Naive thymus-derived CD8-positive, alpha-beta T cell (primary cell): Measurements from ENCODE around the gene IFNGR1. TPM values are rescaled to one million over a fixed set of nuclear protein-coding genes. Genes with fewer than 3 reads are reported as not detected.
A peak's percentile ranks its signal among the peaks of the same experiment; 100 is the strongest.

Experiments used
- ATAC-seq, 2 donors: fragments of 150-1000 bp; cut with Tn5 transposase in 1 of 2; sonication (Bioruptor Pico), chemical (Tn5 transposase) in 1 of 2; 1 replicate in 1 of 2; 2 replicates in 1 of 2; pipeline ENCODE4 v1.10.0; 2021; ENCODE audit warnings: mild to moderate bottlenecking in 2 of 2, moderate library complexity in 2 of 2
- POLR2A ChIA-PET: fragments of 350-600 bp; sonication (Branson Sonifier 250); formaldehyde crosslinking; loops from one replicate; lab custom pipeline; 2021; ENCODE audit warnings: antibody characterized with exemption; lab: Charles Lee
- DNase-seq, 10 donors: peaks; one replicate each; pipeline versions ENCODE4 v3.0.0 to v3.0.0-alpha.2; 2020 to 2022
- H3K27ac Mint-ChIP-seq, 10 donors: one replicate each; pipeline ENCODE4 v1.8.0; 2020 to 2022; ENCODE audit warnings: mild to moderate bottlenecking in 10 of 10, mixed read lengths in 10 of 10, moderate library complexity in 4 of 10, inconsistent platforms in 1 of 10
- H3K27me3 Mint-ChIP-seq, 5 donors: one replicate each; pipeline ENCODE4 v1.8.0; 2021 to 2022; ENCODE audit warnings: mixed read lengths in 5 of 5
- H3K36me3 Mint-ChIP-seq, 3 donors: one replicate each; pipeline ENCODE4 v1.8.0; 2020 to 2022; ENCODE audit warnings: mixed read lengths in 3 of 3, mild to moderate bottlenecking in 2 of 3, inconsistent platforms in 1 of 3
- H3K4me1 Mint-ChIP-seq, 4 donors: one replicate each; pipeline ENCODE4 v1.8.0; 2021 to 2022; ENCODE audit warnings: mixed read lengths in 4 of 4
- H3K4me3 Mint-ChIP-seq, 10 donors: one replicate each; pipeline ENCODE4 v1.8.0; 2020 to 2022; ENCODE audit warnings: mild to moderate bottlenecking in 10 of 10, mixed read lengths in 10 of 10, moderate library complexity in 6 of 10, inconsistent platforms in 1 of 10
- H3K9me3 Mint-ChIP-seq, 9 donors: one replicate each; pipeline ENCODE4 v1.8.0; 2020 to 2022; ENCODE audit warnings: mixed read lengths in 9 of 9, mild to moderate bottlenecking in 3 of 9, inconsistent platforms in 1 of 9, moderate library complexity in 1 of 9
- polyA plus RNA-seq, 3 donors: library from polyadenylated mRNA; unstranded; fragments of 300-500 nt; fragmentation: Illumina TruSeq; gene quantifications; one replicate each; pipeline ENCODE4 v1.2.3, GENCODE V29; 2021
- total RNA-seq, 8 experiments: library from RNA in 2 of 8; stranded (reverse) in 2 of 8; gene quantifications; one replicate each; pipeline ENCODE4 v1.2.3 and lab custom pipeline; 2021 to 2026

Gene IFNGR1
- total and polyA plus RNA-seq, 5 experiments from 2014 or later: 19.4 to 36.6 (median 28.4) TPM

DNA sequence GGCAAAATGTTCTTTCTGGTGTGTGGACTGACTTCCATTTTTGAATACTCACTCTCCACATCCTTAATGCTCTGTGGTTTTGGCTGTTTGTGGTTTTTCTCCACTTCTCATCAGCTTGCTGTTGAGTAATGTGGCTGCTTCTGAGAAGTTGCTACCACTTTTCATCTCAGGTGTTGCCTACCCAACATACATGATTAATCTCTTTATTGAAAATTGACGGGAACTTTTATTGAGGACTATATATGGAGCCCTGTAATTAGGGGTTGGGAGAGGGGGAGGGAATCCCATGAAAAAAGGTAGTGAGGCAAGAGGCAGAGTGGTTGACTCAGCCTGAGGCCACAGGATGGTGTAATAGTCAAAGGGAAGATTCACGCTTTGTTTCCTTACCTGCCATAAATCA is 63.4 kb downstream of the IFNGR1 start:
- H3K27me3 Mint-ChIP-seq: peaks cover 6 to 44% (median 11%) of the 10 kb centered on the region in 5 donors
- peak overlapping the region in 4 of 10 donors; percentile 16 to 55 (median 32) for H3K27ac Mint-ChIP-seq
- POLR2A ChIA-PET: no interaction called here
- H3K9me3 Mint-ChIP-seq: peaks cover 0 to 10% (median 0%) of the 10 kb centered on the region in 9 donors
- peaks cover 0 to 2% (median 0%) of the 10 kb centered on the region in 3 donors for H3K36me3 Mint-ChIP-seq
- peak; percentile 44 to 83 for ATAC-seq
- peak in 5 of 10 donors; percentile 9 to 56 (median 40) for DNase-seq
- H3K4me1 Mint-ChIP-seq: peaks cover 11 to 16% (median 14%) of the 10 kb centered on the region in 4 donors
- peak overlapping the region in 8 of 10 donors; percentile 1 to 55 (median 8) for H3K4me3 Mint-ChIP-seq

DNA sequence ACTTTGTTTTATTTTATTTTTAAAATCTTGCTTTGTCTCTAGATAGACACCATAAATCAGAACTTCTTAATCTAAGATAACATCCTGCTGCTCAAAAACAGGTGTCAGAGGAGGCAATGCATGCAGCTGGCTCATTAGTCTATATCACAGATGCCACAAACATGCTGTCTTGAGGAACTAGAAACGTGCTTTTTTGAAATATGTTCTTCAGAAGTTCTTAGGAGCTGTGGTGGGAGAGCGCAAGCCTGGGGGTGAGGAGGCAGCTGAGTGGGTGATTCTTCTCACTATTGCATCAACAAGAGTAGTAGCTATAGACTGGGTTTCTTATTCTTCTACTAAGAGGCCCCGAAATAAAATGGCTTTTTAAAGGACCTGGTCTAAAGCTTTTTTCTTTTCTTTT is 69.1 kb downstream of the IFNGR1 start:
- POLR2A ChIA-PET: interaction anchor here (0.6 to 0.7 kb wide), 2 partner anchors 862 to 1530 kb away, joined by 4 to 5 read pairs; no protein-coding TSS in a partner anchor
- Mint-ChIP-seq H3K9me3 (peaks cover 0 to 10% (median 0%) of the 10 kb centered on the region in 9 donors), H3K4me1 (peaks cover 0 to 8% (median 0%) of the 10 kb centered on the region in 4 donors), H3K27me3 (peaks cover 0 to 3% (median 0%) of the 10 kb centered on the region in 5 donors), H3K27ac (no peak overlapping the region), H3K36me3 (peaks cover 0 to 2% (median 0%) of the 10 kb centered on the region in 3 donors), H3K4me3 (no peak overlapping the region)
- DNase-seq: peak in 2 of 10 donors; percentile 13 to 22
- peak in 1 of 2 donors; percentile 27 for ATAC-seq

DNA sequence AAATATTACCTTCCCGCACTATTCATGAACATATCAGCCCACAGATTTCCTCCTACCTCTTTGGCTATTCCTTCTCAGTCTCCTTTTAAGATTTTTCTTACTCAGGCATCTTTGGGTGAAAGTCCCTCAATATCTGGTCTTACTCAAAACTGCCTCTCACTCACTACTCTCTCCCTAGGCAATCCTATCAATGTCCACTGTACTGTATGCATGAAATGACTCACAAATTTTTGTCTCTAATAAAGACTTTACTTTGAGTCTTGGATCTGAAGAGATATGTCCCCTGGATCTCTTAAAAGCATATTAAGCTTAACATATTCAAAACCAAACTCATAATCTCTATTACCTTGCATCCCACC is 70.2 kb downstream of the IFNGR1 start:
- H3K27me3 Mint-ChIP-seq: peaks cover 0 to 5% (median 0%) of the 10 kb centered on the region in 5 donors
- H3K27ac Mint-ChIP-seq: no peak overlapping the region
- ATAC-seq (no peak), DNase-seq (no peak)
- POLR2A ChIA-PET: no interaction called here
- H3K9me3 Mint-ChIP-seq: peaks cover 0 to 10% (median 0%) of the 10 kb centered on the region in 9 donors
- peaks cover 0 to 2% (median 0%) of the 10 kb centered on the region in 3 donors for H3K36me3 Mint-ChIP-seq
- peaks cover 0 to 8% (median 0%) of the 10 kb centered on the region in 4 donors for H3K4me1 Mint-ChIP-seq
- H3K4me3 Mint-ChIP-seq: no peak overlapping the region

DNA sequence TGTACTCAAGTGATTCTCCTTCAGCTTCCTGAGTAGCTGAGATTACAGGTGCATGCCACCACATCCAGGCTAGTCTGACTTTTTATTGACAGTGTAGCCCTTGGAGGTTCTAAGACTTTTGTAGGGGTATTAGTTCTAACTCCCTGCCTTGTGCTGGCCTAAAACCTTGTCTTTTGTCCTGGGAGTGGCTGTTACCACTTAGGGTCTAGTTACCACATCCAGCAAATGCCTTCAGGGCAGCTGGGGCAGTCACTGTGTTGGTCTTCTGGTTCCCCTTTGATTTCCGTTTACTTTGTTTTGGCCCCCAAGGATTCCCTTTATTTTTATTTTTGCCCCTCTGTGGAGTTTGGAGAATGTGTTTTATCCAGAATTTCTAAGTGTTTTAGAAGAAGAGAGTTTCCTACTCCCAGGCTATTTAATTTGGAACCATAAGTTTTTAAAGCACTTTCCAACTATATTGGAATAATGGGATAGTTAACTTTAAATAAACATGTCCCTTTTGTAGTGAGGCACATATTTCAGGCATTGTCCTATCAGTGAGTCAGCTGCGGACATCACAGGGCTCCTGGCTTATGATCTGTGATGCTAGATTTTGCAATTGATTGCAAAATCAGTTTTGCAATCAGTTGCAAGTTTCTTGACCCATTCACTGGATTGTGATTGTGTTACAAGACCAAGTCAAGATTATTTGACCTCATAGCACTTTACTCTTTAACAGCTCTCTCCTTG is 70.7 kb downstream of the IFNGR1 start:
- POLR2A ChIA-PET: no interaction called here

More for the DNA sequence above, 70.7 kb downstream of the IFNGR1 start:
- Mint-ChIP-seq H3K4me3 (no peak overlapping the region), H3K36me3 (peaks cover 0 to 2% (median 0%) of the 10 kb centered on the region in 3 donors), H3K27me3 (peaks cover 0 to 5% (median 0%) of the 10 kb centered on the region in 5 donors), H3K9me3 (peaks cover 0 to 10% (median 0%) of the 10 kb centered on the region in 9 donors), H3K4me1 (peaks cover 0 to 8% (median 0%) of the 10 kb centered on the region in 4 donors), H3K27ac (no peak overlapping the region)
- no peak for DNase-seq
- ATAC-seq: no peak

Other genes with a start within 250 kb of the IFNGR1 start
- gene IL20RA, start 174.4 kb downstream of the IFNGR1 start, total RNA-seq: not detected
- gene IL20RA, start 174.4 kb downstream of the IFNGR1 start, polyA plus RNA-seq: not detected
- gene IL22RA2, start 45.7 kb downstream of the IFNGR1 start, total RNA-seq: not detected
- gene IL22RA2, start 45.7 kb downstream of the IFNGR1 start, polyA plus RNA-seq: not detected